Thoracic aorta (tissue), 2 donors: ENCODE results near the gene ALPP. TPM values are rescaled to one million over a fixed set of nuclear protein-coding genes. Genes with fewer than 3 reads are reported as not detected.
"Not testable (repeated sequence)": the region's sequence is repeated elsewhere in the genome, so short reads cannot be mapped to it uniquely, and the experiment has no call there.

ENCODE experiments used
- ATAC-seq: fragments of 150-250 bp; one replicate; pipeline ENCODE4 v1.8.0; 2017; ENCODE audit warnings: low read depth; ENCODE audit not compliant: insufficient number of reproducible peaks, low FRiP score
- DNase-seq: peaks from one replicate; pipeline ENCODE4 v3.0.0-alpha.2; 2020; ENCODE audit warnings: low spot score
- H3K27ac ChIP-seq, 2 donors: fragments of 200-600 bp; sonication (generic); 1 replicate in 1 of 2; 2 replicates in 1 of 2; pipeline ENCODE4 v1.5.1; 2016; ENCODE audit warnings: mild to moderate bottlenecking in 2 of 2, moderate library complexity in 2 of 2
- H3K27me3 ChIP-seq: fragments of 200-600 bp; sonication (generic); replicated peaks from 2 replicates; pipeline ENCODE4 v1.6.0; 2016; ENCODE audit warnings: mild to moderate bottlenecking; ENCODE audit not compliant: insufficient read depth
- H3K36me3 ChIP-seq: fragments of 200-600 bp; sonication (generic); one replicate; pipeline ENCODE4 v1.5.1; 2016
- H3K4me1 ChIP-seq, 2 donors: fragments of 200-600 bp; sonication (generic); 1 replicate in 1 of 2; 2 replicates in 1 of 2; pipeline versions ENCODE4 v1.5.1 to v1.6.0; 2016; ENCODE audit warnings: low read depth in 2 of 2, mild to moderate bottlenecking in 1 of 2; ENCODE audit not compliant: control insufficient read depth in 1 of 2
- H3K4me3 ChIP-seq: fragments of 200-600 bp; sonication (generic); 2 replicates; pipeline ENCODE4 v1.5.1; 2016; ENCODE audit warnings: mild to moderate bottlenecking
- H3K9me3 ChIP-seq: fragments of 200-600 bp; sonication (generic); 2 replicates; pipeline ENCODE4 v1.5.1; 2016
- total RNA-seq, 2 donors: library from RNA; depleted of rRNA; stranded (reverse); fragments of >200 nt; gene quantifications; one replicate each; pipeline versions ENCODE4 v1.1.0 to v1.2.3, GENCODE V29; 2016
- TF ChIP-seq, protein P1 (sequence below): fragments of 200-600 bp; sonication (generic); IDR thresholded peaks from one replicate; pipeline ENCODE4 v1.5.1; 2019; ENCODE audit warnings: antibody characterized with exemption

The ALPP gene
- total RNA-seq, 2 donors from 2014 or later, result not detected

DNA sequence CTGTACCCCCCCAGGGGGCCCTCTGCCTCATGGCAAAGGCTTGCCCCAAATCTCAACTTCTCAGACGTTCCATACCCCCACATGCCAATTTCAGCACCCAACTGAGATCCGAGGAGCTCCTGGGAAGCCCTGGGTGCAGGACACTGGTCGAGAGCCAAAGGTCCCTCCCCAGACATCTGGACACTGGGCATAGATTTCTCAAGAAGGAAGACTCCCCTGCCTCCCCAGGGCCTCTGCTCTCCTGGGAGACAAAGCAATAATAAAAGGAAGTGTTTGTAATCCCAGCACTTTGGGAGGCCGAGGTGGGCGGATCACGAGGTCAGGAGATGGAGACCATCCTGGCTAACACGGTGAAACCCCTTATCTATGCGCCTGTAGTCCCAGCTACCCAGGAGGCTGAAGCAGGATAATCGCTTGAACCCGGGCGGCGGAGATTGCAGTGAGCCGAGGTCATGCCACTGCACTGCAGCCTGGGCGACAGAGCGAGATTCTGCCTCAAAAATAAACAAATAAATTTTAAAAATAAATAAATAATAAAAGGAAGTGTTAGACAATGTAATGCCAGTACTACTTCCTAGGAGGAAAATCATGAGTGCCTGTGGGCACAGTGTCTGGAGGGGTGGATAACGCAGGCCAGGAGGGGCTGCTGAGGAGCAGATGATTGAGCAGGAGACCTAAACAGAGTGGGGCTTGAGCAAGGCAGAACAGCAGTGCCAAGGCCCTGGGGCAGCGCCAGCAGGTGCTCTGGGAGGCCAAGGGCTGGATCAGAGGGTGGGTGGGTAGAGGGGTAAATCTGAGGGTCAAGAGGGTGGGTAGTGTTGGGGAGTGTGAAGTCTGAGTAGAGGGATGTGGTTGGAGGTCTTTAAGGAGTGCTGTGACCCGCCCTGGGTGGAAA lies 4.0 kb downstream of the ALPP start:
- peaks cover 0 to 14% of the 10 kb centered on the region in 2 donors for H3K4me1 ChIP-seq
- no peak overlapping the region for H3K4me3 ChIP-seq
- H3K36me3 ChIP-seq, result no peaks in the 10 kb centered on the region
- DNase-seq (no peak), ATAC-seq (no peak)
- no peak overlapping the region for H3K27ac ChIP-seq
- H3K27me3 ChIP-seq, result no peaks in the 10 kb centered on the region
- H3K9me3 ChIP-seq, result no peaks in the 10 kb centered on the region
- TF ChIP-seq, protein P1, sequence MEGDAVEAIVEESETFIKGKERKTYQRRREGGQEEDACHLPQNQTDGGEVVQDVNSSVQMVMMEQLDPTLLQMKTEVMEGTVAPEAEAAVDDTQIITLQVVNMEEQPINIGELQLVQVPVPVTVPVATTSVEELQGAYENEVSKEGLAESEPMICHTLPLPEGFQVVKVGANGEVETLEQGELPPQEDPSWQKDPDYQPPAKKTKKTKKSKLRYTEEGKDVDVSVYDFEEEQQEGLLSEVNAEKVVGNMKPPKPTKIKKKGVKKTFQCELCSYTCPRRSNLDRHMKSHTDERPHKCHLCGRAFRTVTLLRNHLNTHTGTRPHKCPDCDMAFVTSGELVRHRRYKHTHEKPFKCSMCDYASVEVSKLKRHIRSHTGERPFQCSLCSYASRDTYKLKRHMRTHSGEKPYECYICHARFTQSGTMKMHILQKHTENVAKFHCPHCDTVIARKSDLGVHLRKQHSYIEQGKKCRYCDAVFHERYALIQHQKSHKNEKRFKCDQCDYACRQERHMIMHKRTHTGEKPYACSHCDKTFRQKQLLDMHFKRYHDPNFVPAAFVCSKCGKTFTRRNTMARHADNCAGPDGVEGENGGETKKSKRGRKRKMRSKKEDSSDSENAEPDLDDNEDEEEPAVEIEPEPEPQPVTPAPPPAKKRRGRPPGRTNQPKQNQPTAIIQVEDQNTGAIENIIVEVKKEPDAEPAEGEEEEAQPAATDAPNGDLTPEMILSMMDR, result no peak

DNA sequence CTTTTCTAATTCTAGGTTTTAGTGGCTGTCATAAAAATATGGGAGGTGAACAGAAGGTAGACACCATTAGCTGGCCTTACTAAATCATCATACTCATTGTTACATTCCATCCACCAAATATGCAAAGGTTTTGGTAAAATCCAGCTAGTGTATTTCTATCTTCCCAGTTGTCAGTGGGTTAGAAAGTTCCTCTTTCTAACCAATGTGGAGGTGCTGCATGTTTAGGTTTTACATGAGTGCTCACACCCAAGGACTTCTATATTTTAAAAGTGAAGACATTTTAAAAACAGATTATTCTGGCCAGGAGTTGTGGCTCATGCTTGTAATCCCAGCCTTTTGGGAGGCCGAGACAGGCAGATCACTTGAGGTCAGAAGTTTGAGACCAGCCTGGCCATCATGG lies 5.9 kb downstream of the ALPP start:
- TF ChIP-seq, protein P1, result no peak
- Histone ChIP-seq H3K4me1 (peaks cover 0 to 17% of the 10 kb centered on the region in 2 donors), H3K27ac (no peak overlapping the region), H3K9me3 (no peaks in the 10 kb centered on the region), H3K27me3 (no peaks in the 10 kb centered on the region), H3K36me3 (no peaks in the 10 kb centered on the region), H3K4me3 (no peak overlapping the region)
- no peak for DNase-seq
- no peak for ATAC-seq

DNA sequence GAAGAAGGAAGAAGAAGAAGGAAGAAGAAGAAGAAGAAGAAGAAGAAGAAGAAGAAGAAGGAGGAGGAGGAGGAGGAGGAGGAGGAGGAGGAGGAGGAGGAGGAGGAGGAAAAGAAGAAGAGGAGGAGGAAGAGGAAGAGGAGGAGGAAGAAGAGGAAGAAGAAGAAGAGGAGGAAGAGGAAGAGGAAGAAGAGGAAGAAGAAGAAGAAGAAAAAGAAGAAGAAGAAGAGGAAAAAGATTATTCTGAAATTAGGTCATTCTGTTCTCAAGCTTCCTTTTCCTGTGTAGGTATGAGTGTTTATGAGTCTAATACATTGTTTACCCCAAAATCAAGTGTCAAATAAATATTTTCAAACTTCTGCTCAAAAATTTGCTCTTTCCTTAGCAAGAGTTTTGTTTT lies 6.5 kb downstream of the ALPP start:
- not testable (repeated sequence) for H3K27ac ChIP-seq, H3K27me3 ChIP-seq, DNase-seq, H3K36me3 ChIP-seq, H3K4me3 ChIP-seq, H3K9me3 ChIP-seq, ATAC-seq
- peaks cover 0 to 17% of the 10 kb centered on the region in 2 donors for H3K4me1 ChIP-seq

DNA sequence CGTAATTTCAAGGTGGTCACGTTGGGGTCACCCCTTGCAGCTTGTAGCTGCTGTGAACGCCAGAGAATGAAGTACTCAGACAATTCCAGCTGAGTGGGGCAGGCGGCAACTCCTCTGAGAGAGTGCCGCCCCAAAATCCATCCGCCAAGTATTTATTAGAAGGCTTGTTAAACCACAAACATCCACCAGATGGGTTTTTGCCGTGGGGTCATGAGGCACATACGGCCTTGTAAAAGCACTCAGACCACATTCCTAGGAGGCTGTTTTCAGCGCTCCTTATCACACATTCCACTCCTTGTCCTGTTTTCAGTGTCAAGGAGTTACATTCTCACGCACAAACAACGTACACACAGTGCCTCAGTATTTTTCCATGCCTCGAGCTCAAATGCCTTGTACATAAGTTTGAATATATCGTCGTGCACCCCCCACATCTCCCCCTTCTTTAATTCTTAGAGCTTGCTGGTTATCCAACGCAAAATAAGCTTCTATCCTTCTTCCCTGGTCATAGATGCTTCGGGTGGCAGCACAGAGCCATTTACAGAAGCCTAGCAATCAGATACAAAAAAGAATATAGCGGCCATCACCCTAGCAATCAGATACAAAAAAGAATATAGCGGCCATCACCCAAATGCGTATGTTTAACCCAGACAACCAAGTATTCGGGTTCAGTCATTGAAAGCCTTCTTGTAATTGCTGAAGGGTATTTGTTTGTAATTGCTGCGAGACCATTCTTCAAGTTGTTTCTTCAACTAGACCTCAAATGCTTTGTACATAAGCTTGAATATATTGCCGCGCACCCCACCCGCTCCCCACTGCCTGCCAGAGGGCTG lies 7.3 kb downstream of the ALPP start:
- H3K27me3 ChIP-seq, result no peaks in the 10 kb centered on the region
- no peak overlapping the region for H3K4me3 ChIP-seq
- no peaks in the 10 kb centered on the region for H3K9me3 ChIP-seq
- peaks cover 0 to 17% of the 10 kb centered on the region in 2 donors for H3K4me1 ChIP-seq
- no peak for ATAC-seq
- TF ChIP-seq, protein P1, result no peak
- DNase-seq, result no peak
- no peak overlapping the region for H3K27ac ChIP-seq
- no peaks in the 10 kb centered on the region for H3K36me3 ChIP-seq

DNA sequence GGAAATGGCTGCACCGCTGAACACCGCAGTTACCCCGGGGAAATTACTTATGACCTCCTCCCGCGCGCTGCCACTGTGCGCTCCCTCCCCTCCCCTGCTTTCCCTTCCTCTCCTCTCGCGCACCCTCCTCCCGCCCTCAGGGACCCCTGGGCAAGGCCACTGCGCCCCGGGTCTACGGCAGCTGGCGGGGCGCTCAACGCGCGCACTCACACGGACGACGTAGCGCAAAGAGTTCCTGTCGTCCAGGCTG lies 7.9 kb downstream of the ALPP start:
- TF ChIP-seq, protein P1, result no peak
- DNase-seq (no peak), ATAC-seq (no peak)
- no peak overlapping the region for H3K27ac ChIP-seq
- H3K36me3 ChIP-seq, result no peaks in the 10 kb centered on the region
- no peaks in the 10 kb centered on the region for H3K9me3 ChIP-seq
- H3K4me1 ChIP-seq, result peaks cover 0 to 17% of the 10 kb centered on the region in 2 donors
- H3K4me3 ChIP-seq, result no peak overlapping the region
- H3K27me3 ChIP-seq, result no peaks in the 10 kb centered on the region
